H1 (cell line): ENCODE data around the gene CSHL1. TPM values are rescaled to one million over a fixed set of nuclear protein-coding genes. Genes with fewer than 3 reads are reported as not detected.

Experiments used
- CTCF ChIA-PET: fragments of 300-600 bp; sonication (Branson Sonifier 250); formaldehyde crosslinking; loops from one replicate; lab custom pipeline; 2021; ENCODE audit not compliant: partially characterized antibody; lab: Charles Lee
- POLR2A ChIA-PET: fragments of 300-600 bp; sonication (Branson Sonifier 250); formaldehyde crosslinking; loops from one replicate; lab custom pipeline; 2021; ENCODE audit warnings: inconsistent platforms; ENCODE audit not compliant: partially characterized antibody; lab: Charles Lee
- DNase-seq, 2 experiments: peaks; one replicate each; pipeline versions ENCODE4 v3.0.0 to v3.0.0-alpha.2; 2010 to 2022; ENCODE audit warnings: low spot score in 2 of 2, low read depth in 1 of 2, mixed read lengths in 1 of 2
- FAIRE-seq: peaks from 2 replicates; lab custom pipeline; 2011; peaks lifted over from hg19 to GRCh38; lab: Jason Lieb, UNC
- H2AFZ ChIP-seq: 2 replicates; pipeline ENCODE4 v1.8.1; 2012; ENCODE audit warnings: low read length, inconsistent platforms
- H2AK5ac ChIP-seq: 2 replicates; pipeline ENCODE4 v1.6.1; 2013; ENCODE audit warnings: low read depth, low read length
- H2BK120ac ChIP-seq: replicated peaks from 2 replicates; pipeline ENCODE3; 2013; ENCODE audit warnings: low read depth, low read length, inconsistent platforms
- H2BK12ac ChIP-seq: 2 replicates; pipeline ENCODE4 v1.6.1; 2013; ENCODE audit warnings: low read depth, low read length
- H2BK15ac ChIP-seq: 2 replicates; pipeline ENCODE4 v1.6.1; 2013; ENCODE audit warnings: low read length
- H2BK20ac ChIP-seq: 2 replicates; pipeline ENCODE4 v1.6.1; 2013; ENCODE audit warnings: low read length
- H2BK5ac ChIP-seq: 2 replicates; pipeline ENCODE4 v1.6.1; 2013; ENCODE audit warnings: low read depth, low read length
- H3K14ac ChIP-seq: 2 replicates; pipeline ENCODE4 v1.6.1; 2013; ENCODE audit warnings: inconsistent platforms; ENCODE audit not compliant: insufficient read length
- H3K18ac ChIP-seq: 2 replicates; pipeline ENCODE4 v1.6.1; 2013; ENCODE audit warnings: low read length; ENCODE audit errors: extremely low read depth
- H3K23ac ChIP-seq: 2 replicates; pipeline ENCODE4 v1.6.1; 2013; ENCODE audit warnings: inconsistent platforms; ENCODE audit not compliant: insufficient read length
- H3K23me2 ChIP-seq: 2 replicates; pipeline ENCODE4 v1.6.1; 2013; ENCODE audit warnings: low read depth, low read length
- H3K27ac ChIP-seq: 2 replicates; pipeline ENCODE4 v1.6.1; 2011; ENCODE audit warnings: low read depth, low read length, inconsistent platforms
- H3K27me3 ChIP-seq, 4 experiments: replicated peaks in 1 of 4; 1 replicate in 1 of 4; 2 replicates in 3 of 4; pipeline versions ENCODE4 v1.6.1 to v1.8.1; 2011 to 2013; ENCODE audit warnings: low read length in 3 of 4, mild to moderate bottlenecking in 3 of 4, inconsistent platforms in 2 of 4, mixed read lengths in 2 of 4, moderate library complexity in 1 of 4; ENCODE audit not compliant: control insufficient read depth in 3 of 4, insufficient read depth in 3 of 4; ENCODE audit errors: extremely low read depth in 1 of 4
- H3K36me3 ChIP-seq, 4 experiments: 2 replicates each; pipeline versions ENCODE4 v1.6.1 to v1.8.1; 2011 to 2013; ENCODE audit warnings: mild to moderate bottlenecking in 4 of 4, low read length in 3 of 4, moderate library complexity in 2 of 4, control low read depth in 1 of 4, inconsistent platforms in 1 of 4; ENCODE audit not compliant: insufficient read depth in 4 of 4, control insufficient read depth in 2 of 4
- H3K4ac ChIP-seq: replicated peaks from 2 replicates; pipeline ENCODE3; 2013; ENCODE audit warnings: low read length, low read depth, mixed read lengths, inconsistent platforms; ENCODE audit not compliant: insufficient read length
- H3K4me1 ChIP-seq, 4 experiments: replicated peaks in 1 of 4; 1 replicate in 1 of 4; 2 replicates in 3 of 4; pipeline versions ENCODE4 v1.6.1 to v1.8.1; 2011 to 2013; ENCODE audit warnings: low read length in 3 of 4, inconsistent platforms in 2 of 4, mixed read lengths in 1 of 4; ENCODE audit not compliant: insufficient read depth in 4 of 4, control insufficient read depth in 3 of 4
- H3K4me2 ChIP-seq, 2 experiments: 2 replicates each; pipeline versions ENCODE4 v1.6.1 to v1.8.1; 2011 to 2013; ENCODE audit warnings: low read depth in 2 of 2, low read length in 2 of 2, control low read depth in 1 of 2, inconsistent platforms in 1 of 2, mild to moderate bottlenecking in 1 of 2; ENCODE audit not compliant: insufficient read depth in 1 of 2
- H3K4me3 ChIP-seq, 4 experiments: fragments of 200-600, 300-600 bp in 1 of 4; sonication (generic), shearing (Covaris generic), sonication (Bioruptor Twin) in 1 of 4; 2 replicates each; pipeline versions ENCODE4 v1.5.1 to v1.8.1; 2011 to 2016; ENCODE audit warnings: low read length in 4 of 4, low read depth in 3 of 4, control low read depth in 2 of 4, inconsistent platforms in 2 of 4, mild to moderate bottlenecking in 2 of 4, mixed read lengths in 1 of 4, moderate library complexity in 1 of 4; ENCODE audit not compliant: insufficient read depth in 2 of 4; ENCODE audit errors: extremely low read depth in 1 of 4
- H3K56ac ChIP-seq: replicated peaks from 2 replicates; pipeline ENCODE3; 2013; ENCODE audit warnings: low read depth, mild to moderate bottlenecking, mixed read lengths, low read length, inconsistent platforms; ENCODE audit not compliant: insufficient read length
- H3K79me1 ChIP-seq: 2 replicates; pipeline ENCODE4 v1.6.1; 2013; ENCODE audit warnings: low read depth, low read length, control low read depth
- H3K79me2 ChIP-seq, 2 experiments: 2 replicates each; pipeline versions ENCODE4 v1.6.1 to v1.8.1; 2012 to 2013; ENCODE audit warnings: low read length in 2 of 2, mild to moderate bottlenecking in 2 of 2, inconsistent platforms in 1 of 2; ENCODE audit not compliant: insufficient read depth in 2 of 2, control insufficient read depth in 1 of 2
- H3K9ac ChIP-seq, 4 experiments: replicated peaks in 1 of 4; 1 replicate in 1 of 4; 2 replicates in 3 of 4; pipeline versions ENCODE4 v1.6.1 to v1.8.1; 2011 to 2013; ENCODE audit warnings: low read depth in 3 of 4, low read length in 3 of 4, control low read depth in 2 of 4, mild to moderate bottlenecking in 2 of 4, moderate library complexity in 2 of 4, inconsistent platforms in 1 of 4; ENCODE audit errors: extremely low read depth in 1 of 4
- H3K9me3 ChIP-seq, 2 experiments: 2 replicates each; pipeline versions ENCODE4 v1.6.1 to v1.8.1; 2012 to 2013; ENCODE audit warnings: mild to moderate bottlenecking in 2 of 2, moderate library complexity in 2 of 2, control low read depth in 1 of 2, inconsistent platforms in 1 of 2, low read depth in 1 of 2, low read length in 1 of 2, mixed read lengths in 1 of 2; ENCODE audit not compliant: insufficient read depth in 2 of 2
- H4K20me1 ChIP-seq, 2 experiments: replicated peaks in 1 of 2; 2 replicates each; pipeline versions ENCODE3 to v1.8.1; 2011 to 2013; ENCODE audit warnings: inconsistent platforms in 2 of 2, low read length in 2 of 2, mild to moderate bottlenecking in 1 of 2; ENCODE audit not compliant: insufficient read depth in 2 of 2, control insufficient read depth in 1 of 2
- H4K5ac ChIP-seq: 2 replicates; pipeline ENCODE4 v1.6.1; 2013; ENCODE audit warnings: low read length, low read depth, mixed read lengths, inconsistent platforms; ENCODE audit not compliant: insufficient read length
- H4K8ac ChIP-seq: 2 replicates; pipeline ENCODE4 v1.8.0; 2013; ENCODE audit warnings: mild to moderate bottlenecking, moderate library complexity, low read length, inconsistent platforms; ENCODE audit not compliant: insufficient read depth; ENCODE audit errors: extremely low read depth
- H4K91ac ChIP-seq: replicated peaks from 2 replicates; pipeline ENCODE3; 2013; ENCODE audit warnings: low read length, mixed read lengths, inconsistent platforms; ENCODE audit not compliant: insufficient read length
- BCL11A ChIP-seq, 2 experiments: IDR thresholded peaks; one replicate each; pipeline ENCODE4 v1.6.1; 2011; ENCODE audit warnings: low read depth in 2 of 2, low read length in 2 of 2, mild to moderate bottlenecking in 2 of 2
- CTBP2 ChIP-seq: IDR thresholded peaks from 2 replicates; pipeline ENCODE4 v1.7.0; 2011; ENCODE audit warnings: borderline replicate concordance, mild to moderate bottlenecking, moderate library complexity, mixed read lengths, low read length; ENCODE audit not compliant: insufficient read depth, insufficient read length
- EP300 ChIP-seq, 2 experiments: IDR thresholded peaks; 1 replicate in 1 of 2; 2 replicates in 1 of 2; pipeline ENCODE4 v1.6.1; 2011 to 2012; ENCODE audit warnings: low read depth in 2 of 2, low read length in 2 of 2, mild to moderate bottlenecking in 2 of 2, borderline replicate concordance in 1 of 2, inconsistent platforms in 1 of 2, moderate library complexity in 1 of 2
- NRF1 ChIP-seq: IDR thresholded peaks from 2 replicates; pipeline ENCODE4 v1.6.1; 2011; ENCODE audit warnings: mild to moderate bottlenecking, low read depth, low read length, improper control_type of control experiment
- WGBS, 2 experiments: shearing (Covaris generic) in 1 of 2; methylation state at CpG; one replicate each; pipeline versions ENCODE4 v1.1.6 to v1.1.7; 2013 to 2015; ENCODE audit warnings: low lambda C conversion rate in 2 of 2, mixed read lengths in 2 of 2, inconsistent platforms in 1 of 2, low coverage in 1 of 2, missing lambda C conversion rate in 1 of 2; ENCODE audit not compliant: insufficient replicate concordance in 2 of 2, insufficient coverage in 1 of 2, insufficient read length in 1 of 2; ENCODE audit errors: extremely low coverage in 1 of 2, missing lambda C conversion rate in 1 of 2; 5-methylcytosine and 5-hydroxymethylcytosine counted together
- polyA plus RNA-seq, 7 experiments: library from polyadenylated mRNA; depleted of rRNA in 3 of 7; stranded (reverse) in 5 of 7; unstranded in 2 of 7; fragments of >200 nt in 5 of 7; fragments of 200-250 nt in 2 of 7; gene quantifications; 1 replicate in 5 of 7; 2 replicates in 1 of 7; 4 replicates in 1 of 7; pipeline versions ENCODE4 v1.2.1 to v1.2.3, GENCODE V29; 2011 to 2013; ENCODE audit warnings: missing spikeins in 2 of 7, mixed read lengths in 2 of 7
- total RNA-seq: library from RNA; stranded (reverse); fragmentation: NEBNext Ultra II Directional; extraction: Animal tissue kit (Norgen Biotek cat#: 25700); gene quantifications from 2 replicates; pipeline ENCODE4 v1.2.1, GENCODE V29; 2021

The CSHL1 gene
- total and polyA plus RNA-seq, 2 of the 8 experiments (the other 6 are each of a cell fraction or from before 2014, with no cell fraction given) = not detected

- Histone ChIP-seq H4K8ac (no peak overlapping the region), H3K23me2 (peaks cover 2% of the 10 kb centered on the region; the same call in 1 of the 2 replicates), H2BK5ac (no peak overlapping the region), H3K27ac (no peak overlapping the region), H3K4me2 (no peak overlapping the region), H3K79me1 (no peaks in the 10 kb centered on the region), H3K9me3 (no peaks in the 10 kb centered on the region), H2AFZ (no peak overlapping the region), H3K36me3 (peaks cover 0 to 3% (median 0%) of the 10 kb centered on the region in 4 experiments; a peak in 1 of 8 replicates), H3K4me1 (peaks cover 0 to 6% (median 3%) of the 10 kb centered on the region in 4 experiments; a peak in 3 of 7 replicates), H2BK15ac (no peak overlapping the region), H3K14ac (no peak overlapping the region), H4K20me1 (peaks cover 0 to 9% of the 10 kb centered on the region in 2 experiments), H2BK20ac (no peak overlapping the region), H2BK12ac (no peak overlapping the region), H3K27me3 (no peaks in the 10 kb centered on the region), H3K4me3 (no peak overlapping the region), H2BK120ac (no peak overlapping the region), H3K79me2 (no peaks in the 10 kb centered on the region), H3K23ac (no peak overlapping the region), H4K5ac (no peak overlapping the region), H3K4ac (no peak overlapping the region), H2AK5ac (no peak overlapping the region), H3K56ac (no peak overlapping the region), H3K9ac (no peak overlapping the region), H4K91ac (no peak overlapping the region), H3K18ac (no peak overlapping the region)
- whole genome bisulfite sequencing, 2 experiments = 96% methylated on average over 4 of the region's 4 CpGs; no CpG with 5 or more reads in 1 of the 2 experiments
- FAIRE-seq (no peak), DNase-seq (no peak)
- ChIA-PET POLR2A (interaction anchor here (0.9 to 1.1 kb wide), 2 partner anchors 9 to 10 kb away, joined by 3 read pairs; no protein-coding TSS in a partner anchor), CTCF (interaction anchor here (0.6 to 14.4 kb wide), 9 partner anchors 9 to 75 kb away, joined by 3 to 270 read pairs (median 4); partner anchors contain the start of genes CSHL1, GH1, GH2 and ICAM2)
- no peak for TF ChIP-seq EP300 (IDR thresholded peaks at IDR 0.05; ENCODE audit: borderline replicate concordance in 1 of 2, low read depth in 2 of 2, low read length in 2 of 2)
- no peak for TF ChIP-seq BCL11A (IDR thresholded peaks at IDR 0.05; ENCODE audit: low read depth in 2 of 2, low read length in 2 of 2)
- TF ChIP-seq CTBP2 = no peak
- no peak for TF ChIP-seq NRF1
These were observed 44.7 kb upstream of the CSHL1 start for GRCh38 chr17:63955791-63956190.
